SK-MEL-5 (cell line): Measurements from ENCODE around the gene TRPV4. TPM values are rescaled to one million over a fixed set of nuclear protein-coding genes. Genes with fewer than 3 reads are reported as not detected.

Experiments
- DNase-seq: peaks from one replicate; pipeline ENCODE4 v3.0.0-alpha.2; 2016; ENCODE audit warnings: low read depth, low spot score
- in situ Hi-C: cut with HindIII; loops from 2 replicates; pipeline ENCODE4 v1.10.0; 2016; ENCODE audit warnings: low sequenced_read_pairs, high pct_unique_total_duplicates, low pct_unique_long_range_greater_than_20kb
- total RNA-seq: library from RNA; depleted of rRNA; stranded (reverse); fragments of >200 nt; shearing (Covaris generic); gene quantifications from 2 replicates; pipeline ENCODE4 v1.2.3, GENCODE V29; 2014

Gene TRPV4
- total RNA-seq, 1 experiment from 2014 or later: 0.13 TPM

- peak; percentile 14 for DNase-seq
- in situ Hi-C loops: no loop called here
These were observed 69.9 kb downstream of the TRPV4 start for GRCh38 chr12:109763201-109763841.

- in situ Hi-C loops: no loop called here
- no peak for DNase-seq
These were observed 70.5 kb downstream of the TRPV4 start for GRCh38 chr12:109762673-109763191.

- no peak for DNase-seq
- in situ Hi-C loops: no loop called here
These were observed 71.0 kb downstream of the TRPV4 start for GRCh38 chr12:109762071-109762672.

- in situ Hi-C loops: no loop called here
- DNase-seq: no peak
These were observed 72.0 kb downstream of the TRPV4 start for GRCh38 chr12:109760930-109761921.

GRCh38 chr12:109760031-109760929 lies 72.9 kb downstream of the TRPV4 start:
- DNase-seq: no peak
- in situ Hi-C loops: no loop called here

GRCh38 chr12:109759595-109759994 lies 73.6 kb downstream of the TRPV4 start:
- no peak for DNase-seq
- in situ Hi-C loops: no loop called here

GRCh38 chr12:109758426-109759420 lies 74.5 kb downstream of the TRPV4 start:
- no peak for DNase-seq

GRCh38 chr12:109757671-109758265 lies 75.4 kb downstream of the TRPV4 start:
- in situ Hi-C loops: no loop called here
- no peak for DNase-seq

More at GRCh38 chr12:109758426-109759420, 74.5 kb downstream of the TRPV4 start:
- in situ Hi-C loops: no loop called here

- in situ Hi-C loops: no loop called here
- no peak for DNase-seq
These were observed 76.7 kb downstream of the TRPV4 start for GRCh38 chr12:109756457-109756856.

- DNase-seq: no peak
- in situ Hi-C loops: no loop called here
These were observed 79.2 kb downstream of the TRPV4 start for GRCh38 chr12:109753959-109754358.

GRCh38 chr12:109753054-109753401 lies 80.2 kb downstream of the TRPV4 start:
- DNase-seq: no peak
- in situ Hi-C loops: no loop called here

- DNase-seq: no peak
- in situ Hi-C loops: no loop called here
These were observed 80.8 kb downstream of the TRPV4 start for GRCh38 chr12:109752117-109753053.

GRCh38 chr12:109744986-109745942 lies 87.9 kb downstream of the TRPV4 start:
- no peak for DNase-seq
- in situ Hi-C loops: no loop called here

GRCh38 chr12:109744026-109744425 lies 89.2 kb downstream of the TRPV4 start:
- in situ Hi-C loops: no loop called here
- no peak for DNase-seq
